ENCODE results near the gene STN1.

The STN1 gene

DNA sequence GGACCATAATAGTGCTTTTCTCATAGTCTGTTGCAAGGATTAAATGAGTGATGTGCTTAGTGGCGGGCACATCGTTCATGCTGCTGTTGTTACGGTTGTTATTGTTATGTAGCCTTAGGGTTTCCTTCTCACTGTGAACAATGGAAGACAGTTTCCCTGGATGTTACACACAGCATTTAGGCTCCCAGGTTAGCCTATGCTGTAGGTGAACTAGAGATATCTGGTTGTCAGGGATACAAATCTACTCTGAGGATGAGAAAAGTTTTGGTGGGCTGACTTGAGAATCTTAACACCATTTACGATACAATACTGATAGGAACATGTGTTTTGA lies 77.3 kb downstream of the STN1 start:
- DNase-seq = no peak

DNA sequence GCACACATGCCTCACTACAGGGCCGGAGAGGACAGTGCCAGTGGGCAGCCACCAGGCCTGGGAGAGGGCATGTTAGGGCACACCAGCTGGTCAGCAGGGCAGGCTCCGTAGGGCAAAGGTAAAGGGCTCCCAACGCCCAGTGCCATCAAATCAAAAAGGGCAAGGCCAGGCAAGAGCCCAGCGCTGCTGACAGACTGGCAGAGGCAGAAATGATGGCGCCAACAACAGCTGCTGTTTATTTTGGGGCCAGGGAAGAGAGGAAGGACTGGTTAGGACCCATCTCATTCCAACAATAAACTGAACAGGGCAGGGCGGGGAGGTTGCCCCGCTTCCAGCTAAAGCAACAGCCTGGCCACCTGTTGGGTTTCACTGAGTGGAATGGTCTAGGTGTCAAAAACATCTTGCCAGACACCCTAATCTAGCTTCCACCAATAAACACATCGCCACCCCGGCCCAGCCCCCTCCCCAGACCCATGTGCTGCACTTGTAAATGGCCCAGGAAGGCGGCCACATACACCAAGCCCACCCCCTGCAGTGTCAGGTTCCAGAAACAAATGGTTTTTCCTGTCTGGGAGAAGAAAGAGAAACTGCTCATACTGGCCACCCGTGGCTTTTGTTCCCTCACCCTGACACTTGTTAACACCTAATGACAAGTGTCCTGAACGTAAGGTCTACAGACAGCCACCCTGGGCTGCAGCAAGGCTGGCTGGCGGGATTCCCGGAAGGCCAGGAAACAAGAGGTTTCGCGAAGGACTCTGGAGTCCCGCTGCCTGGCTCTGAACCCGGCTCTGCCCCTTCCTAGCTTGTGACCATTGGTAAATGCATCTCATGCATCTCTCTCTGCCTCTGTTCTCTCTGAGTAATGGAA lies 77.9 kb downstream of the STN1 start:
- no peak for DNase-seq

DNA sequence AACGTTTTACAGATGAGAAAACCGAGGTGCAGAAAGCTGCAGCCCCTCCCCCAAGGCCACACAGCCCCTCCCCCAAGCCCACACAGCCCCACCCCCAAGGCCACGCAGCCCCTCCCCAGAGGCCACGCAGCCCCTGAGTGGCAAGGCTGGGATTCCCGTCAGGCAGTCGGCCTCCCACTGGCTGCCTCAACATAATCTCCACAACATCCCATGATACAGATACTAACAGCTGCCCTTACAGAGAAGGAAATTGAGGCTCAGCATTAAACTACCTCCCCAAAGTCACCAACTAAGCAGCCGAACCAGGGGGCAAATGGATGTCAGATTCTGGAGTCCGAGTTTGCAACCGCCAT lies 78.5 kb downstream of the STN1 start:
- DNase-seq = no peak

DNA sequence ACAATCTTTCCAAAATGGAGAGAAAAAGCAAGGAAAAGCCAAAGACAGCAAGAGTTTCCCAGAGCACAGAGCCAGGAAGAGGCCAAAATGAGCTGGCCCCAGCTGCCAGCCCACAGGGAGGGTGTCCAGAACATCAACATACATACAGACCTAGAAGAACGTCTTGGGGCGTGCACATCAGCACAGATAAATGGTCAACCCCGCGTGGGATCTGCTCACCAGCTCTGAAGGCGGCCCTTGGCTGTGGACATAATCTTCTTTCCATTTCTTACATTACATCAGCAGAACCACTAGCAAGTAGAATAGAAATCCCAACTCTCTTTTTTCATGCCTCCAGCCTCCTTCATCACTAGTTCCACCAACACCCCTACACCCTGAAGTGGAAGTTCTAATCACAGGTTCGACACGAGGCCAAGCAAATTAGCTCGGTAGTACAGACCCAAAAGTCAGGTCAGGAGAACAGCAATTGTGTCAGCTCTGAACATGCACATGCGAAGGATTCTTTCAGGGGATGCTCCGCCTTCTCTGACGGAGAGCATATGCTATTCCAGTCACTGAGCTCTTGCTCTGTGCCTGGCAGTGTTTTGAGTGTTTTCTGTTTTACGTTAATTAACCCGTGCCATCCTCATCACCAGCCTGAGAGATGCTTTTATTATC lies 79.0 kb downstream of the STN1 start:
- DNase-seq = no peak

DNA sequence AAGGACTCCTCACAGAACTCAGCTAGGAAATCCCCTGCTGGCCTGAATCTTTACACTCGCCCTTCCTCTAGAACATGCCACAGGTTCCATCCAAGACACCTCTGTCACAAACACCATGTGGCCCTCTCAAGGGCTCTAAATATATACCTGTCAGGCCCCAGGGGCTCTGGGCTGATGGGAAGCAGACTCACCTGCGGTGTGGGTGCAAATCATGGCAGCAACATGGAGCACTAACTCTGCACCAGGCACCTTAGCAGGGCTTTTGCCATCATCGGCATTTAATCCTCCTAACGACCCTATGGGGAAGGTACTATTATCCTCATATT lies 80.0 kb downstream of the STN1 start:
- no peak for DNase-seq

DNA sequence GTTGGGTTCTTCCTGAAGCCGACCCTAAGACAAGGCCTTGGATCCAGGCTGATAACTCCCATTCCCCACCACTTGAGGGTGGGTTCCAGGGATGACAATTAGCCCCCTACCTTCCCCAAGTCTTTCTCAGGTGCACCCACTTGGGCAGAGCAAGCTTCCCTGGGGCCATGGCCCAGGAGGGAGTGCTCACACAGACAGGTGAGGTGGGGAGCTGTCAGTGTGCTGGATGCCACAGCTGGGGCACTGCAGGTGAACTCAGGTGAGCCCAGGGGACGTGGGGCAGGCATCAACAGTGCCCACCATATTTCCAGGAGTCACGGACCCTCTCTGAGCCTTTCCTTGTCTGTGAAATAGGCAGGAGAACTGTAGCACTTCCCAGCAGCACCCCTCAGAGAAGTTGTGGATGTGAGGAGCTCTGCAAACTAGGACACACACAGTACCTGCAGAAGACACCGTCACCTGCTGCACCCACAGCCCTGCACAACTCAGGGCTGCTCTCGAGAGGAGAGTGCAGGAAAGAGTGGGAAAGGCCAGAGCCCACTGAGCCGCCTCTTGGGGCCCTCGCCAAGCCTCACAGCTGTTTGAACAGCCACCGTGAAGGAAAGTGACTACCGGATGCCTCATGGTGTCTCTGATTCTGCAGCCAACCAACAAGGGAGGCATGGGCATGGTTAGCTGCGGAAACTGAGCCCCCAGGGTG lies 80.5 kb downstream of the STN1 start:
- no peak for DNase-seq

DNA sequence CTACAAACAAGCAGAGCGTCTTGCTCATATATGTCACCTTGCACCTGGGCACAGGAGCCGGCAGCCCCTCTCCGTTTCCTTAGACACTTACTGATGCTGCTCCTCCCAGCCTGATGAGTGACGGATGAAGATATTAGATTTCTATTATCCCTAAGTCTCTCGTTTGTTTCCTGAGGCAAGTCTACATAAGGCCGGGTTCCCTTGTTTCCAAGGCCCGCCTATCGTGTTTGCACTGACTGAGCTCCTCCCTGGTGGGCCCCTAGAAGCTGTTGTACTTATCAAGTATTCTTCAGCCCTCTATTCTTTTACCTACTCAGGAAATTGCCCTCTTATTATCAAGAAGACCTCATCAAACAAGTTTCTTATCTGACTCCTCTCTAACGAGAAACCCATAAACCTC lies 81.1 kb downstream of the STN1 start:
- DNase-seq = no peak

DNA sequence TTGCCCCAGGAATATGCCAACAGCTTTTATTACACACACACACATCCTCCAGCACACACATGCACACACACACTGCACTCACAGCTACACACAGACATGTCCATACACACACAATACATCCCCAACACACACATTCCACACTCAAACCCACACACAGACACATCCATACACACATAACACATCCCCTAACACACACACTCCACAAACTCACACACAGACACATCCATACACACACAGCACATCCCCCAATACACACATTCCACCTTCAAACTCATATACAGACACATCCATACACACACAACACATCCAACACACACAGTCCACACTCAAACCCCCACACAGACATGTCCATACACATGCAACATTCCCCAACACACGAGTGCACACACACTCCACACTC lies 81.7 kb downstream of the STN1 start:
- no peak for DNase-seq

DNA sequence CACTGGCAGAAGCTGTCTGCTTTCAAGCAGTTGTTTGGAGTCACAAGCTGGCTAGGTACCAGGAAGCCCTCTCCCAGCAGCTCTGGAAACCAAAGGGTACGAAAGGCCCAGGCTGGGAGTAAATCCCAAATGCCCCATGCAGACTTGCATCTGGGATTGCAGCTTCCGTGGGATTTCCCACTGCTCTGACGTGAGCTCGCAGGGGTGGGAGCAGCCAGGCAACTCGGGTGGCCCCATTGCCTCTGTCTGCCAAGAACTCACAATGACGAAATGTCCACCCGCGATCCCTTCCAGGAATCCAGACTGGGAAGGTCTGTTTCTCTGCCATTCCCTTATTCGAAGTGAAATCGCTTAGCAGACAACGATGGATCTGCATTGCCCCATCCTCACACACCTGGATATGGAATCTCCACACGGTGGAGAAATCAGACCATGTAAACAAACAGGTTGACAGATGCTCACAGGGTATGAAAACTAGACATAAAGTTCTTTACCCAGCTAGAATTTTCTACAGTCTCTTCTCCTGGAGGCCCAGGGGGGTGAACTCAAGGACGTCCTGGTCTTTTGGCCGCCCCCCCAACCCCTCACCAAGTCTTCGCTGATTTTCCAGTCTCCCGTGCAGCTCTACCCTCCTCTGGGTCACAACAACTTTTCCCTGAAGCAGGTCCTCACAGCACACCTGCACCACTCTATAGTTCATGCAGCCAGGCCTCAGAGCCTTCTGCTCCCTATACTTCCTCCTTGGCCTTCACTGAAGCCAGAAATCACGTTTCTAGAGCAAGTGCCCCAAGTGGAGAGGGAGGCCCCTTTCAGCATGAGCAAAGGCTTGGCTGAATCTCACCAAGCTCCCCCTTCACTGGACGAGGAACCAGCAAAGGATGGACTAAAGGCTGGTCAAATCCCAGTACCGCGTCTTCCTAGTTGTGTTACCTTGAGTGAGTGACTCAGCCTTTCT lies 82.6 kb downstream of the STN1 start:
- no peak for DNase-seq

DNA sequence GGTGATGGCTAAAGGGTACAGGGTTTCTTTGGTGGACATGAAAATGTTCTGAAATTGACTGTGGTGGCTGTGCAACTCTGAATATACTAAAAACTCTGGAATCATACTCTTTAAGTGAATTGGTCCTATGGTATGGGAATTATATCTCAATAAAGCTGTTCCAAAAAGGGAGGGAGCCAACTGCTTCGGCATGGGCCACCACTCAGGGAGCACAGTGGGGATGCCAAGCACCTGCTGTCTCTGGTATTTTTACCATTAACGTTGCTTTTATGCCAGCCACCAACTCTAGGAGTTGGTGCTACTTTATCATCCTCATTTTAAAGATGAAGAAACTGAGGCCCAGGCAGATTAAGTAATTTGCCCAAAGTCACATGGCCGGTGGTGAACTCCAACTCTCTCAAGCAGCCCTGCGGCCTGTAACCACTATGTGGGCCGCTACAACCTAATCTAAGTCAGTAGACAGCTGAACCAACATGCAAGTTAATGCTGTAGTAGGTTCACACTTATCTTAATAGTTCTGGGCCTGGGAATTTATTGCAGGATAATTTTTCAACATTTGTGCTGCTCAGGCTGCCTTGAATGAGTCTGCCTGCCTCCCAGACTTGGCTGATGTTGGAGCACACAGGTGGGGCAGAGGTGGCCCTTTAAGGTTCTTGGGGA lies 83.4 kb downstream of the STN1 start:
- no peak for DNase-seq

DNA sequence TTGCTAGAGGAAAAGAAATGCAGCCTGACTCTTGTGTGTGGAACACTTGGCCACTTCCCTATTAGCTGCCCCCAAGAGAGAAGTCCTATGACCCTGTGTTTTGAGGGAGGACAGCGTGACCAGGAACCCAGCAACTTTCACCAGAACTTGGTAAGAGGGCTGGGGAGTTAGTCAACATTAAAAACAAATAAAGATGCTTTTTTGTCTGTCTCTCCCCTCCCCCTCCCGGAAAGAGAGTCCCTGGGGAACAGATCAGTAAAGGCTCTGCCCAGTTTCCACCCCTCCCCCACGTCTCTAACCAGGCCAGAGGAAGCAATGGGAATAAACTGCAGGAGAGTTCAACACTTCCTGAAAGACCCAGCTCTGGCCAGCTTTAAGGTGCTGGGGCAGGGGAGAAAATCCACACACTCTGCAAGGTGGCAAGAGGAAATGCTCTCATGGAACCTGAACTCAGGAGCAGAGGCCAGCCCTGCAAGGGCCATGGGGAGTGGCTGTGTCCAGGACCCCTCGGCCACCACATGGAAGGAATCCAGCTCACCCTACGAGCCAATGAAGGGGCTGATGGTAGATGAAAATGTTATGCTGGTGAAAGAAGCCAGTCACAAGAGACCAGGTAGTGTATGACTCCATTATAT lies 84.1 kb downstream of the STN1 start:
- no peak for DNase-seq

DNA sequence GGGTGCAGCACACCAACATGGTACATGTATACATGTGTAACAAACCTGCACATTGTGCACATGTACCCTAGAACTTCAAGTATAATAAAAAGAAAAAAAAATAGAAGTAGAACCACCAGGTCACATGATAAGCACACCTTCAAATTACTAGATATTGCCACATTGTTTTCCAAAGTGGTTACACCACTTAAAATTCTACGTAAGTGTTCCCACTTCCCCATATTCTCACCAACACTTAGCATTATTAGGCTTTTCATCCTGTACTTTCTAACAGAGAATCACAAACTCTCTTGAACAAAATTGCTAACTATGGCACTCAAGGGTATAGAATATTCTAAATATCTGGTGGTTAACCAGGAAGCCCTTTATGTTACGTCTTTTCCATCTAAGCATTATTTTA lies 85.2 kb downstream of the STN1 start:
- DNase-seq = no peak

Measured in T-helper 9 cell (primary cell).